B cell (primary cell): ENCODE results near the gene LINC00305. TPM values are rescaled to one million over a fixed set of nuclear protein-coding genes. Genes with fewer than 3 reads are reported as not detected.

Source experiments
- ATAC-seq: fragments of 200-7000 bp; cut with Tn5 transposase; one replicate; pipeline ENCODE4 v1.10.0; 2021; ENCODE audit warnings: low read depth, mild to moderate bottlenecking, moderate number of reproducible peaks, moderate library complexity
- CTCF ChIA-PET: fragments of 350-600 bp; sonication (Branson Sonifier 250); formaldehyde crosslinking; loops from one replicate; lab custom pipeline; 2021; ENCODE audit warnings: antibody characterized with exemption, inconsistent platforms; lab: Charles Lee
- POLR2A ChIA-PET: fragments of 350-600 bp; sonication (Branson Sonifier 250); formaldehyde crosslinking; loops from one replicate; lab custom pipeline; 2021; ENCODE audit warnings: antibody characterized with exemption; lab: Charles Lee
- DNase-seq: peaks from one replicate; pipeline ENCODE4 v3.0.0; 2013
- H2AFZ ChIP-seq: 2 replicates; pipeline ENCODE4 v1.6.1; 2012; ENCODE audit warnings: mild to moderate bottlenecking, low read depth, low read length; ENCODE audit not compliant: insufficient read depth, poor library complexity, severe bottlenecking
- H3K27ac ChIP-seq, 2 donors: 1 replicate in 1 of 2; 2 replicates in 1 of 2; pipeline ENCODE4 v1.5.1; 2012 to 2013; ENCODE audit warnings: low read length in 2 of 2, mild to moderate bottlenecking in 2 of 2, moderate library complexity in 1 of 2
- H3K27me3 ChIP-seq, 4 experiments: fragments of 200-600 bp in 1 of 4; sonication (generic) in 1 of 4; replicated peaks in 1 of 4; 1 replicate in 2 of 4; 2 replicates in 2 of 4; pipeline versions ENCODE4 v1.6.1 to v1.7.0; 2013 to 2016; ENCODE audit warnings: low read length in 3 of 4, mild to moderate bottlenecking in 2 of 4, mixed read lengths in 1 of 4, moderate library complexity in 1 of 4; ENCODE audit not compliant: insufficient read depth in 4 of 4, control insufficient read depth in 3 of 4; ENCODE audit errors: control extremely low read depth in 1 of 4
- H3K36me3 ChIP-seq, 2 experiments: replicated peaks in 1 of 2; 1 replicate in 1 of 2; 2 replicates in 1 of 2; pipeline versions ENCODE4 v1.6.1 to v1.7.1; 2013; ENCODE audit warnings: low read length in 1 of 2; ENCODE audit not compliant: insufficient read depth in 2 of 2, control insufficient read depth in 1 of 2; ENCODE audit errors: control extremely low read depth in 1 of 2, extremely low read depth in 1 of 2
- H3K4me1 ChIP-seq, 2 donors: fragments of 200-600 bp in 1 of 2; sonication (generic) in 1 of 2; 1 replicate in 1 of 2; 2 replicates in 1 of 2; pipeline versions ENCODE4 v1.5.1 to v1.6.1; 2013 to 2017; ENCODE audit warnings: low read length in 2 of 2; ENCODE audit not compliant: control insufficient read depth in 2 of 2, insufficient read depth in 2 of 2
- H3K4me2 ChIP-seq: replicated peaks from 2 replicates; pipeline ENCODE3; 2012; ENCODE audit warnings: mild to moderate bottlenecking, low read depth, low read length; ENCODE audit not compliant: poor library complexity, severe bottlenecking
- H3K4me3 ChIP-seq, 5 experiments: fragments of 200-600 bp in 1 of 5; sonication (generic) in 1 of 5; 1 replicate in 3 of 5; 2 replicates in 2 of 5; pipeline versions ENCODE4 v1.5.1 to v1.7.0; 2011 to 2016; ENCODE audit warnings: low read length in 4 of 5, mild to moderate bottlenecking in 4 of 5, low read depth in 2 of 5, control low read depth in 1 of 5, moderate library complexity in 1 of 5; ENCODE audit not compliant: insufficient read depth in 1 of 5; ENCODE audit errors: control extremely low read depth in 1 of 5, extremely low read depth in 1 of 5
- H3K79me2 ChIP-seq: fragments of 200-600 bp; sonication (generic); one replicate; pipeline ENCODE4 v1.6.0; 2016; ENCODE audit warnings: low read length; ENCODE audit not compliant: control insufficient read depth, insufficient read depth
- H3K9ac ChIP-seq: fragments of 200-600 bp; sonication (generic); 2 replicates; pipeline ENCODE4 v1.6.1; 2017; ENCODE audit warnings: mild to moderate bottlenecking, low read length, moderate library complexity
- H3K9me3 ChIP-seq, 3 donors: one replicate each; pipeline versions ENCODE4 v1.6.1 to v1.7.1; 2013; ENCODE audit warnings: low read length in 2 of 3; ENCODE audit not compliant: control insufficient read depth in 2 of 3, insufficient read depth in 1 of 3; ENCODE audit errors: control extremely low read depth in 1 of 3
- H4K20me1 ChIP-seq: 2 replicates; pipeline ENCODE4 v1.6.0; 2012; ENCODE audit warnings: mild to moderate bottlenecking, low read length; ENCODE audit not compliant: insufficient read depth, control insufficient read depth, poor library complexity, severe bottlenecking
- H3K27ac Mint-ChIP-seq: one replicate; pipeline ENCODE4 v1.8.0; 2021; ENCODE audit warnings: mixed read lengths
- H3K27me3 Mint-ChIP-seq: one replicate; pipeline ENCODE4 v1.8.0; 2021; ENCODE audit warnings: mixed read lengths
- H3K4me1 Mint-ChIP-seq: one replicate; pipeline ENCODE4 v1.8.0; 2021; ENCODE audit warnings: mixed read lengths
- H3K4me3 Mint-ChIP-seq: one replicate; pipeline ENCODE4 v1.8.0; 2021; ENCODE audit warnings: mixed read lengths
- H3K9me3 Mint-ChIP-seq: one replicate; pipeline ENCODE4 v1.8.0; 2022; ENCODE audit warnings: mixed read lengths; ENCODE audit not compliant: insufficient read depth
- EZH2 ChIP-seq: IDR thresholded peaks from 2 replicates; pipeline ENCODE4 v1.6.1; 2012; ENCODE audit warnings: borderline replicate concordance, low read depth, mild to moderate bottlenecking, moderate library complexity, low read length; ENCODE audit not compliant: insufficient read depth, poor library complexity, severe bottlenecking
- WGBS: methylation state at CpG from one replicate; pipeline ENCODE4 v1.1.5; 2013; ENCODE audit warnings: missing lambda C conversion rate; ENCODE audit not compliant: insufficient coverage; 5-methylcytosine and 5-hydroxymethylcytosine counted together
- intact Hi-C: fragments of 100-400 bp; cut with micrococcal nuclease; formaldehyde crosslinking; loops from one replicate; pipeline ENCODE4 v1.10.0; 2022
- polyA plus RNA-seq: library from polyadenylated mRNA; depleted of rRNA; stranded (reverse); fragments of >200 nt; gene quantifications from 2 replicates; pipeline ENCODE4 v1.2.3, GENCODE V29; 2012
- total RNA-seq, 2 donors: library from RNA; stranded (reverse); fragments of 120-200 nt in 1 of 2; gene quantifications; 1 replicate in 1 of 2; 2 replicates in 1 of 2; pipeline versions ENCODE4 v1.2.3 to v1.2.4, GENCODE V29; 2013 to 2022
- TF ChIP-seq, protein P1 (sequence below): fragments of 200-600 bp; IDR thresholded peaks from one replicate; pipeline ENCODE4 v1.8.0; 2022; ENCODE audit warnings: antibody characterized with exemption, mild to moderate bottlenecking

Gene LINC00305
- total and polyA plus RNA-seq, 2 donors (not counting 1 experiment from before 2014, with no cell fraction given), result not detected

DNA sequence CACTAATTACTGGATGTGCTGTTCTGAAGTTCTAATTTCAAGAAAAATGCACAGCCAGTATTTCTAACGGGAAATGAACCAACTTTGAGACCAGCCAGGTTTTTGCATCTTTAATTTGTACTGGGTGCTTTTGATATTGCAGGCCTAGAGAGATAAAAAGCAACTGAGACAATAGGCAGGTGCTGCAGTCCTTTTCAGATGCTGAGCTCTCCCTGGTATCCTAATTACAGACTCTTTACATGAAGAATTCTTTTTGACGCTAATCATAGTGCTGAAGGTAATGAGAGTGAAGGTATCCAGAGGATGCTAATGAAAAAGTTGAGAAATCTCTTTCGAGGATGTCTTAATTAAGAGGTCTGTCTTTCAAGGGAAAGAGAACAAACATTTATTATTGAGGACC, 93.9 kb downstream of the LINC00305 start:
- Histone ChIP-seq H2AFZ (no peak overlapping the region), H3K4me3 (no peak overlapping the region), H3K9me3 (no peaks in the 10 kb centered on the region), H3K4me2 (no peak overlapping the region), H3K9ac (no peak overlapping the region), H3K27ac (no peak overlapping the region), H3K79me2 (no peaks in the 10 kb centered on the region), H3K36me3 (no peaks in the 10 kb centered on the region), H4K20me1 (no peaks in the 10 kb centered on the region), H3K27me3 (no peaks in the 10 kb centered on the region), H3K4me1 (no peaks in the 10 kb centered on the region)
- ChIA-PET CTCF (interaction anchor here (1.1 to 1.6 kb wide), 2 partner anchors 13 to 18 kb away, joined by 3 to 5 read pairs; no protein-coding TSS in a partner anchor), POLR2A (no interaction called here)
- Mint-ChIP-seq H3K4me1 (no peaks in the 10 kb centered on the region), H3K27ac (no peak overlapping the region), H3K27me3 (peaks cover 4% of the 10 kb centered on the region), H3K4me3 (no peak overlapping the region), H3K9me3 (peaks cover 4% of the 10 kb centered on the region)
- TF ChIP-seq EZH2, result no peak
- TF ChIP-seq, protein P1, sequence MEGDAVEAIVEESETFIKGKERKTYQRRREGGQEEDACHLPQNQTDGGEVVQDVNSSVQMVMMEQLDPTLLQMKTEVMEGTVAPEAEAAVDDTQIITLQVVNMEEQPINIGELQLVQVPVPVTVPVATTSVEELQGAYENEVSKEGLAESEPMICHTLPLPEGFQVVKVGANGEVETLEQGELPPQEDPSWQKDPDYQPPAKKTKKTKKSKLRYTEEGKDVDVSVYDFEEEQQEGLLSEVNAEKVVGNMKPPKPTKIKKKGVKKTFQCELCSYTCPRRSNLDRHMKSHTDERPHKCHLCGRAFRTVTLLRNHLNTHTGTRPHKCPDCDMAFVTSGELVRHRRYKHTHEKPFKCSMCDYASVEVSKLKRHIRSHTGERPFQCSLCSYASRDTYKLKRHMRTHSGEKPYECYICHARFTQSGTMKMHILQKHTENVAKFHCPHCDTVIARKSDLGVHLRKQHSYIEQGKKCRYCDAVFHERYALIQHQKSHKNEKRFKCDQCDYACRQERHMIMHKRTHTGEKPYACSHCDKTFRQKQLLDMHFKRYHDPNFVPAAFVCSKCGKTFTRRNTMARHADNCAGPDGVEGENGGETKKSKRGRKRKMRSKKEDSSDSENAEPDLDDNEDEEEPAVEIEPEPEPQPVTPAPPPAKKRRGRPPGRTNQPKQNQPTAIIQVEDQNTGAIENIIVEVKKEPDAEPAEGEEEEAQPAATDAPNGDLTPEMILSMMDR, result no peak
- ATAC-seq (no peak), DNase-seq (no peak)
- intact Hi-C loops, result no loop called here
- 60% methylated on average over 1 of the region's 3 CpGs for WGBS

DNA sequence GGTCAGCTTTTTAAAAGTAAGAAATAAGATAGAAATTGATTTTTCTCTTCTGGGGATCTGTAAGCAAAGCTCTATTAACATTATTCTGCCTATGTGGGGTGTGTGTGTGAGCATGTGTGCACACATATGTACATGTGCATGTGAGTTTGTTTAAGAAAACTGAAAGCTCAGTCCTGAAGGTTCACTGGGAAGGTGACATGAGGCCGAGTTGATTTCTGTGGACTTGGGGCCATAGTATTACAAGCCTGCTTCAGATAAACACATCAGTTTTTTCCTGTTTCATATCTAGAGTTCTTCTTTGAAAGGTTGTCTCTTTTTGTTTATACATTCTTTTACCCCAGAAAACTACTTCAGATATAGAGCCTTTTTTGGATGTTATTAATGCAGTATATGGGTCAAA, 95.6 kb downstream of the LINC00305 start:
- Mint-ChIP-seq H3K4me3 (no peak overlapping the region), H3K27me3 (peaks cover 4% of the 10 kb centered on the region), H3K9me3 (no peaks in the 10 kb centered on the region), H3K4me1 (no peaks in the 10 kb centered on the region), H3K27ac (no peak overlapping the region)
- Histone ChIP-seq H3K36me3 (no peaks in the 10 kb centered on the region), H3K4me3 (no peak overlapping the region), H4K20me1 (no peaks in the 10 kb centered on the region), H3K27ac (no peak overlapping the region), H2AFZ (no peak overlapping the region), H3K9ac (no peak overlapping the region), H3K4me2 (no peak overlapping the region), H3K79me2 (no peaks in the 10 kb centered on the region), H3K9me3 (no peaks in the 10 kb centered on the region), H3K27me3 (no peaks in the 10 kb centered on the region), H3K4me1 (no peaks in the 10 kb centered on the region)
- intact Hi-C loops, result no loop called here
- ATAC-seq (no peak), DNase-seq (no peak)
- WGBS, result no CpG with 5 or more reads among the region's 1 CpG
- CTCF ChIA-PET, result no interaction called here
- TF ChIP-seq, protein P1, result no peak
- no peak for TF ChIP-seq EZH2
- POLR2A ChIA-PET, result no interaction called here
